ENCODE results near the gene RBM24.

Gene RBM24
- total RNA-seq = 0 reads per million in 2 donors

GRCh38 chr6:17281100-17281496, at the start of gene RBM24:
Gene RBM24 (plus strand): TSS chr6:17281361. CDS start chr6:17281582, 221 bp downstream.
- DNase-seq = peak in 2 of 5 experiments; percentile 10 to 43

GRCh38 chr6:17233531-17233930, 47.6 kb upstream of the RBM24 start:
- no peak for DNase-seq

DNA sequence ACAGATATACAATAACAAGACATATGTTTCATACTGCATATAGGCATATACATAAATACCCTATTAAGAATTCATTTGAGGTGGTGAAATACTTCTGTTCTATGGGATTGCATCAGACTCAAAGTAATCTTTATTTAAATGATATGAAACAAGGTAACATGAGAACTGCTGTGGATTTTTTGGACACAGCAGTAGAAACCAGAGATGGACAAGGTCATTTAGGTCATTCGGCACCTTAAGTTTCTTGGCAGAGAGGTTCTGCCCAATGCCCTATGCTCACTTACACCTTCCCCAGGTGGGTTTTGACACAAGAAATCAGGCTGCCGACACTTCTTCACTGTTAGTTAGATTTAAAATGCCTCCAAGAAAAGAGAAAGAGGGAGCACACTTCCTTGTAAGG, 43.9 kb upstream of the RBM24 start:
- DNase-seq = no peak

GRCh38 chr6:17239260-17239659, 41.9 kb upstream of the RBM24 start:
- DNase-seq = no peak

GRCh38 chr6:17240803-17241500, 40.2 kb upstream of the RBM24 start:
- DNase-seq = no peak

DNA sequence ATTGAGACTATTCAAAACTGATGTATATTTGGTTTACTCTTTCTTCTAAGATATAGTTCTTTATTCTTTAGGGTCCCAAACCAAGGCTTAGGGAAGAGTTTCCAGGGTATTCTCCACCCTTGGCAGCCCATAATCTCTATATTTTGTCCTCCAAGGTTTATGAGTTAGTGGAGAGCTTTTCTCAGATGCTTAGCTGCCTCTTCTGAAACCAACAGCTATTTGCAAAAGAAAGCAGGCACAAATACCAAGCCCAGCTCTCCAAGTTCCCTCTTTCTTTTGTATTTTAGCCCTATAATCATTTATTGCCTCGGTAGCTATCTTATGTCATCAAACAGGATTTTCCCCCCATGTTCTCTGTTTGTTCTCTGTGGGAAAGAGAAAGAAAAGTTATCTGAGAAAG, 39.1 kb upstream of the RBM24 start:
- DNase-seq = no peak

DNA sequence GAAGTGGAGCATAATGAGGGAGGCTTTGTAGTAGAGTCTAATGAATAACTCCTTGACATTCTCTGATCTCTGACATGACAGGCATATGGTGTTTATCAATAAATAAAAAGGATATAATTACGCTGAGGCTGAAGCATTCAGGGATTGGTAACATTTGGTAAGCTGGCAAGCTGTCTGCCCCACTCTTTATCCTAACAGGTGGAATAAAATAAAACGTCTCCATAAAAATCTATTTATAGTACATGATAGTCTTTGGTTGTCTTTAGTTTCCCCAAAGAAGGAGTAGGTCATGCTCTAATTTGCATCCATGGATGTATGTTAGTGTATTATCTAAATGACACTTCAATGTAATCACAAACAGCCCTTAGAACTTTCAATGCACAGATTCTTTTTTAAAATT, 30.9 kb upstream of the RBM24 start:
- DNase-seq = no peak

DNA sequence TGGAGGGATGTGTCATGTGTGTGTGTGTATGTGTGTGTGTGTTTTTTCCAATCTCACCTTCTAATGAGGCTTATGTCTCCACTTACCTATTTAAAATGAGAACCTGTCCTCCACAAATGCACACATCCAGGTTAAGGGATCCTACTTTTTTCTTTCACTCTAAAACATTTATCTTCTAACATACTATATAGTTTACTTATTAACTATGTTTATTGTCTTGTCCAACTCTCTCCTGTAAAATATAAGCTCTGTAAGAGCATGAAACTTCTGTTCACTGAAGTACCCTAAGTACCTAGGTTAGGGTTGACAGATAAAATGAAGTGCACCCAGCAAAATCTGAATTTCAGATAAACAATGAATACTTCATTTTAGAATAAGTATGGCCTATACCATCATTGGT, 29.2 kb upstream of the RBM24 start:
- no peak for DNase-seq

- DNase-seq = no peak
Observed at GRCh38 chr6:17258749-17259148, 22.4 kb upstream of the RBM24 start.

- DNase-seq = no peak
Observed at GRCh38 chr6:17265570-17265969, 15.6 kb upstream of the RBM24 start.

DNA sequence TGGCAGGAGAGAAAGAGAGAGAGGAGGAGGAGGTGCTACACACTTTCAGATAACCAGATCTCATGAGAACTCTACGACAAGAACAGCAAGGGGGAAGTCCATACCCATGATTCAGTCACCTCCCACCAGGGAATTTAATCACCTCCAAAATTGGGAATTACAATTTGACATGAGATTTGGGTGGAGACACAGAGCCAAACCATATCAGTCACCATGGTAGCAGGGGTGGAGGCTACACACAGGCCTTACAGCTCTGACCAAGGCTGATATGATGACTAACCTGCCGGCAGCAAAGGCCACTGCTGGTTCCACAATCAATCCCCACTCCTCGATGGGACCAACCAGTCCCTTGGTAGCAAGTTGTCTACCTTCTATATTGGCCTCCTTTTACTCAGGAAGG, 13.6 kb upstream of the RBM24 start:
- no peak for DNase-seq

DNA sequence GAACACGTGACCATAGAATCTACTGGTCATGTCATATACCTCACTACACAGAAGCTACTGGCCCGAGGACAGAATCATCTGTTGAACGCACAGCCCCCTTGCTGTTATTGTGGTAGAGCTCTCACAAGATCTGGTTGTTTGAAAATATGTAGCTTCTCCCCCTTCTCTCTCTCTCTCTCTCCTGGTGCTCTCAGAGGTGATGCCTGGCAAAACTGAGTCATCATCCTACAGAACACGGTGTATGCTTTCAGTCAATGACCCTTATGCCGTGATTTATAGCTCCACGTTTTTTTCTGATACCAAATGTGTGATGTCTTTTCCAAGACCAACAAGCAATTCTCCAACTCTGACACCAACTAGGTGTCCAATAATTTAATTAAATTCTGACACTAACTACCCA, 13.0 kb upstream of the RBM24 start:
- DNase-seq = no peak

- no peak for DNase-seq
Observed at GRCh38 chr6:17269840-17270239, 11.3 kb upstream of the RBM24 start.

DNA sequence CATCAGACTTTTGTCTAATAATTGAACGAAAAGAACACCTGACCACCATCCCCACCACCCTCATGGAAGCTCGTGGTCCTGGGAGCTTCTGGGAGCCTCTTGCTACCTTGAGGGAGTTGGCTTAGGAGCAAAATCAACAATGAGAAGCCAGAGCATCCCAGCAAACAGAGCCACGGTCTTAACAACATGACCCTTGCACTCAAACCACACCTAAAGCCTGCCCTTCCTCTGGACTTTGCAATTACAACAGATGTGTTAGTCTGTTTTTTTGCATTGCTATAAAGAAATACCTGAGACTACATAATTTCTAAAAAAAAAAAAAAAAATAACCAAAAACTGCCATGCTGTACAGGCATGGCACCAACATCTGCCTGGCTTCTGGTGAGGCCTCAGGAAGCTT, 9.5 kb upstream of the RBM24 start:
- no peak for DNase-seq

- no peak for DNase-seq
Observed at GRCh38 chr6:17276766-17277165, 4.4 kb upstream of the RBM24 start.

DNA sequence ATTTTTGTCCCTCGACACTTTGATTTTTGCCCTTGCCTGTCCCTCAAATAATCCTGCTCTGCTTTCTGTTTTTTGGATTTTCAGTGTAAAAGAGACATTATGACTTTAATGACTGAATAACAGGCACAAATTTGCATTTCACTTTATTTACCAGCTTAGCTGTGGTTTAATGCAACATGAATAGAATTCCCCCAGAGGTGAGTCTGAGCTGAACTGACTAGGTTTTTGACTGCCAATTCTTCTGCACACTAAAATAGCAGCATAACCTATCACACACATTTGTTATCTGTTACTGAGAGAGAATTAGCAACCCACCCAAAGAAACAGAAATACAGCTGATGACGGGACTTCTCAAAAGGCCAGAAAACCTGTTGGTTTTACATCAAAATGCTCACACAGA, 3.9 kb upstream of the RBM24 start:
- DNase-seq = no peak

DNA sequence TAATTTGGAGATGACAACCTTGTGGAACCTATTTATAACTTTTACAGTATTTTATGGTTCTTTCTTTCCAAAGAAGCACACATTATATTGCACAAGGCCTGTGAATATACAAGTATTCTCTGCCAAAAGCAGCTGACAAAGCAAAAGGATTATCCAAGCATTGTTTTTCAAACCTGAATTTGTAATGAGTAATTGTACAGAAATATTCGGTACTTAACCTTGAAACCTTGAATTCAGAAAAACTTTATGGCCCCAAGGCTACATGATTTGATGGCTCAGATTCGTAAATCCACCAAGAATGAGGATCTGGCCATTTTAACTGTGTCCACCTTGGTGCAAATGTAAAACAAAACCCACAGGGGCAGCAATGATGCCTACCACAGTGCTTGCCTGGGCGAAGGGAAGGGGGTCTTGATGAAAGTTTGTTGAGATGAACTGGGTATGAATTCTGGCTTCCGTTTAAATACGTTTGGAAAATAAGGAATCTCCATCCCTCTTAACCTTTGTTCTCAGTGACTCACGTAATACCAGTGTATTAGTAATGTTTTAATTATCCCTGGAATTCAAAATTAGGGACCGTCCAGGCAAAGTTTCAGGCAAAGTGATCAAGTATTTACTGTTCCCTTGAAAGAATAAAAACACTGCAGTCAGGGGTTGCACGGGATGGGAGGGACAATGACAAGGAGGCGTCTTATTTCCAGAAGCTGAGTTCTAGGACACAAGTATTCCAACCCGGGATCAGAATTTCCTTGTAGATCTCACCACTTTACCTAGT, 2.7 kb upstream of the RBM24 start:
- no peak for DNase-seq

GRCh38 chr6:17280138-17280537, 1.0 kb upstream of the RBM24 start:
- no peak for DNase-seq

DNA sequence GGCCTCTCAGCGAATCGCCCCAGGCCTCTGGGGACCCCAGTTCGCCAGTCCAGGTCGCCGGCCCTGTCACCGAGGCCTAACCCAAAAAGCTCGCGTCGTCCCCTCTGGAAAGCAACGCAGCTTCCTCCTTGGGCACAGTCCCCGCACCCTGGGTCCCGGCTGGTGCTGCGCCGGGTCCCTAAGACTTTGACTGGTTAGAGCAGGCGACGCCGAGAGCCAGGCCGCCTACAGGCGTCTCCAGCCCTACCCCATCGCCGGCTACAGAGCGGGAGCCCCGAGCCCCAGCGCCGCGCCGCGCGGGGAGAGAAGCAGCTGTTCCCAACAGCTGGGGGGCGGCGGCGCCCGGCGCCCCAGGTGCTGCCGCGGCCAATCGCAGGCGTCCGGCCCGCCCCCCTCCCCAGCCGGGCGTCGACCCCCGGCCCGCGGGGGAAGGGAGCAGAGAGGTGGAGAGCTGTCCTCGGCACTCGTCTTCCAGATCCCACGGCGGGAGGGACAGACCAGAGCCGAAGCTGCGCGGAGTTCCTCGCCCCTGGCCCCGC, 540 bp upstream of the RBM24 start:
- DNase-seq = peak in 1 of 5 experiments; percentile 9

- peak in 1 of 5 experiments; percentile 3 for DNase-seq
Observed at GRCh38 chr6:17281497-17282481, 628 bp downstream of the RBM24 start.

GRCh38 chr6:17283074-17283473, 1.9 kb downstream of the RBM24 start:
- DNase-seq = no peak

GRCh38 chr6:17289630-17290061, 8.5 kb downstream of the RBM24 start:
- DNase-seq = no peak

DNA sequence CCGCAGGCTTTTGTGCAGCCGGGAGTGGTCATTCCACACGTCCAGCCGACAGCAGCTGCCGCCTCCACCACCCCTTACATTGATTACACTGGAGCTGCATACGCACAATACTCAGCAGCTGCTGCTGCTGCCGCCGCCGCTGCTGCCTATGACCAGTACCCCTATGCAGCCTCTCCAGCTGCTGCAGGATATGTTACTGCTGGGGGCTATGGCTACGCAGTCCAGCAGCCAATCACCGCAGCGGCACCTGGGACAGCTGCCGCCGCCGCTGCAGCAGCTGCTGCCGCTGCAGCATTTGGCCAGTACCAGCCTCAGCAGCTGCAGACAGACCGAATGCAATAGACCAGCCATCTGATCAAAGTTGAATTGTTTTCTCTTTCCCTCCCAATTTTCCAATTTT, 10.6 kb downstream of the RBM24 start:
- no peak for DNase-seq
